Thyroid gland (tissue), 4 donors: ENCODE measurements around the gene TNIK.

ENCODE experiments used
- CTCF ChIP-seq, 6 experiments: fragments of 200-600 bp in 3 of 6; fragments of 450-650 bp in 3 of 6; sonication (generic) in 3 of 6; IDR thresholded peaks; one replicate each; pipeline ENCODE4 v1.5.1; 2016 to 2019; ENCODE audit warnings: antibody characterized with exemption in 6 of 6, mild to moderate bottlenecking in 2 of 6, inconsistent platforms in 1 of 6, moderate library complexity in 1 of 6
- POLR2A ChIP-seq, 2 donors: fragments of 450-650 bp; IDR thresholded peaks; one replicate each; pipeline ENCODE4 v1.6.1; 2017; ENCODE audit warnings: antibody characterized with exemption in 2 of 2, mild to moderate bottlenecking in 2 of 2, moderate library complexity in 1 of 2

DNA sequence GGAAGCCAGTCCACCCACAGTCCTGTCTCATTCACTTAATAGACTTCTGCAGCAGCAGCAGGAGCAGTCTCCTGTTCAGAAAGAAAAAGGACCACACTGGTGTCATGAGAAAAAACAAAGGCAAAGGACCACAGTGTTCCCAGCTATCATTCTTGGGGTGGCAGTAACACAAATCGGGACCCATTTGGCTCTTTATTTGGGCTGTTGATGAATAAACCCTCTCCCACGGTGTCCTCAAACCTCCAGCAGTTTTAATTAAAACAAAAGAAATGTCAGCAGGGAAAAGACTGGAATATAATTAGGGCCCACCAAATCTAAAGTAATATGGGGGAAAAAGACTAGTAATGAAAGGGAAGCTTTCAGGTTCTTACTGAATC lies 223.2 kb downstream of the TNIK start:
- TF ChIP-seq CTCF (IDR thresholded peaks at IDR 0.05): no peak
- TF ChIP-seq POLR2A (IDR thresholded peaks at IDR 0.05): no peak
